HEK293T (cell line): ENCODE data around the gene KLC3.

ENCODE experiments used
- CTCF ChIA-PET: fragments of 350-600 bp; formaldehyde crosslinking; extraction: SDS; loops from one replicate; lab custom pipeline; 2021; ENCODE audit warnings: antibody characterized with exemption, inconsistent platforms; lab: Yijun Ruan, JAX
- POLR2A ChIA-PET: fragments of 350-600 bp; formaldehyde crosslinking; extraction: SDS; loops from one replicate; lab custom pipeline; 2020; ENCODE audit warnings: antibody characterized with exemption, inconsistent platforms; lab: Yijun Ruan, JAX
- DNase-seq: peaks from one replicate; pipeline ENCODE4 v3.0.0; 2012; ENCODE audit warnings: mixed read lengths; ENCODE audit errors: extremely low spot score
- ARNT ChIP-seq: fragments of 450-650 bp; IDR thresholded peaks from 2 replicates; pipeline ENCODE4 v1.6.1; 2017; ENCODE audit warnings: mild to moderate bottlenecking
- BHLHE40 ChIP-seq: fragments of 450-650 bp; IDR thresholded peaks from 2 replicates; pipeline ENCODE4 v1.6.1; 2016; ENCODE audit warnings: mild to moderate bottlenecking, moderate library complexity, borderline replicate concordance
- CTBP1 ChIP-seq: fragments of 450-650 bp; IDR thresholded peaks from 2 replicates; pipeline ENCODE4 v1.6.1; 2016; ENCODE audit warnings: borderline replicate concordance
- ELF4 ChIP-seq: fragments of 450-650 bp; IDR thresholded peaks from 2 replicates; pipeline ENCODE4 v1.6.1; 2017; ENCODE audit warnings: antibody characterized with exemption
- FOXA1 ChIP-seq: fragments of 450-650 bp; IDR thresholded peaks from 2 replicates; pipeline ENCODE4 v1.6.1; 2016; ENCODE audit warnings: mild to moderate bottlenecking
- FOXK2 ChIP-seq: fragments of 450-650 bp; IDR thresholded peaks from 2 replicates; pipeline ENCODE4 v1.6.1; 2016; ENCODE audit warnings: mild to moderate bottlenecking
- FOXM1 ChIP-seq: fragments of 450-650 bp; IDR thresholded peaks from 2 replicates; pipeline ENCODE4 v1.6.1; 2017; ENCODE audit warnings: mild to moderate bottlenecking, borderline replicate concordance
- HDGF ChIP-seq: fragments of 450-650 bp; IDR thresholded peaks from 2 replicates; pipeline ENCODE4 v1.6.1; 2017; ENCODE audit warnings: antibody characterized with exemption, borderline replicate concordance
- L3MBTL2 ChIP-seq: fragments of 450-650 bp; conservative IDR thresholded peaks from 2 replicates; pipeline ENCODE4 v1.6.1; 2016; ENCODE audit warnings: mild to moderate bottlenecking
- LEF1 ChIP-seq: fragments of 450-650 bp; IDR thresholded peaks from 2 replicates; pipeline ENCODE4 v1.6.1; 2017; ENCODE audit warnings: mild to moderate bottlenecking, borderline replicate concordance
- NFRKB ChIP-seq: fragments of 450-650 bp; IDR thresholded peaks from 2 replicates; pipeline ENCODE4 v1.6.1; 2016; ENCODE audit warnings: mild to moderate bottlenecking, moderate library complexity
- PKNOX1 ChIP-seq: fragments of 450-650 bp; IDR thresholded peaks from 2 replicates; pipeline ENCODE4 v1.6.1; 2016
- SP1 ChIP-seq: fragments of 450-650 bp; IDR thresholded peaks from 2 replicates; pipeline ENCODE4 v1.6.1; 2017
- SUZ12 ChIP-seq: fragments of 450-650 bp; IDR thresholded peaks from 2 replicates; pipeline ENCODE4 v1.6.1; 2016; ENCODE audit warnings: mild to moderate bottlenecking
- TARDBP ChIP-seq: fragments of 450-650 bp; IDR thresholded peaks from 2 replicates; pipeline ENCODE4 v1.6.1; 2016
- ZNF384 ChIP-seq: fragments of 450-650 bp; IDR thresholded peaks from 2 replicates; pipeline ENCODE4 v1.6.1; 2016

The KLC3 gene

GRCh38 chr19:45299719-45300118 is 40.8 kb upstream of the KLC3 start:
- ChIA-PET CTCF (no interaction called here), POLR2A (interaction anchor here (1.3 to 1.5 kb wide), 4 partner anchors 11 to 122 kb away, joined by 4 to 10 read pairs (median 7); partner anchors contain the start of gene TRAPPC6A)
- no peak for DNase-seq
- no peak for TF ChIP-seq LEF1
- no peak for TF ChIP-seq FOXA1
- no peak for TF ChIP-seq CTBP1
- no peak for TF ChIP-seq ELF4
- no peak for TF ChIP-seq NFRKB
- no peak for TF ChIP-seq SUZ12
- no peak for TF ChIP-seq PKNOX1
- TF ChIP-seq L3MBTL2, result no peak

GRCh38 chr19:45302416-45302815 is 38.1 kb upstream of the KLC3 start:
- CTCF ChIA-PET, result no interaction called here
- POLR2A ChIA-PET, result no interaction called here
- no peak for TF ChIP-seq ZNF384
- TF ChIP-seq NFRKB, result no peak
- no peak for TF ChIP-seq FOXM1
- TF ChIP-seq TARDBP, result no peak
- TF ChIP-seq L3MBTL2, result no peak
- TF ChIP-seq ELF4, result no peak
- no peak for TF ChIP-seq SP1
- TF ChIP-seq BHLHE40, result no peak
- no peak for TF ChIP-seq SUZ12
- TF ChIP-seq PKNOX1, result no peak
- no peak for TF ChIP-seq ARNT
- DNase-seq, result no peak

- CTCF ChIA-PET, result no interaction called here
- no peak for TF ChIP-seq SUZ12
- POLR2A ChIA-PET, result interaction anchor here (1.3 kb wide), 1 partner anchor 23 kb away, joined by 3 read pairs; no protein-coding TSS in a partner anchor
- DNase-seq, result no peak
These were observed 37.1 kb upstream of the KLC3 start for GRCh38 chr19:45303269-45304060.

DNA sequence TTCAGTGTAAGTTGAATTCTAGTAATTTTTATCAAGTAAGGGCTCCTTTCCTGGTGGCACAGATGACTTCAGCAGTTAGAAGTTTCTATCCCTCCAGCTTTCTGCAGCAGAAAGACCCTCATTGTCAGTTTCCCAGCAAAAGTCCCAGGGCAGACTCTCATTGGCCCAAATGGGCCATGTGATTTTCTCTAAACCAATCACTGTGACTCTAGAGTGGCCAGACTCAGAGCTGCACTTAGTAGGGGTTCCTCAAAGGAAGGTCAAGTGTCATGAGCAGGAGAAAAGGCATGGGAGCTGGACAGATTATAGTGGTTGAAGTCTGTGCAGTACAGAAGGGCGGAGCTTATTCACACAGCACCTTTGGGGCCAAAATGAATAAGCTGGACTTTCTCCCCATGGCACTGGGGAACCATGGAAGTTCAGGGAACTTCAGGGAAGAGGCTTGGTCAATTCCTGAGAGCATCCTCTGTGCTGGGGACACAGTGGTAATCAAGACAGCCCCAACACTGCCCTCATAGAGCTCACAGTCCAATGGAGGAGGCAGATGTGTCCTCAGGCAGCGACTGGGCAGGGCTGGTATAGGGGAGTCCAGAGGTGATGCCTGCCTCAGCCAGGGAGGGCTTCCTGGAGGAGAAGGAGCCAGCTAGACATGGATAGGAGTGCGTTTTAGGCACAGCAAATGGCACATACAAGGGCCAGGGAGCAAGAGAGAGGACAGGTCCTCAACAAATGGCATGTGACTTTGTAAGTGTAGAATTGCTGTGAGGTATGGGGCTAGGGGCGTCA is 36.2 kb upstream of the KLC3 start:
- CTCF ChIA-PET, result no interaction called here
- POLR2A ChIA-PET, result interaction anchor here (1.3 kb wide), 1 partner anchor 22 kb away, joined by 3 read pairs; no protein-coding TSS in a partner anchor
- no peak for TF ChIP-seq ZNF384
- TF ChIP-seq FOXA1, result no peak
- TF ChIP-seq FOXK2, result no peak
- no peak for TF ChIP-seq BHLHE40
- no peak for DNase-seq

DNA sequence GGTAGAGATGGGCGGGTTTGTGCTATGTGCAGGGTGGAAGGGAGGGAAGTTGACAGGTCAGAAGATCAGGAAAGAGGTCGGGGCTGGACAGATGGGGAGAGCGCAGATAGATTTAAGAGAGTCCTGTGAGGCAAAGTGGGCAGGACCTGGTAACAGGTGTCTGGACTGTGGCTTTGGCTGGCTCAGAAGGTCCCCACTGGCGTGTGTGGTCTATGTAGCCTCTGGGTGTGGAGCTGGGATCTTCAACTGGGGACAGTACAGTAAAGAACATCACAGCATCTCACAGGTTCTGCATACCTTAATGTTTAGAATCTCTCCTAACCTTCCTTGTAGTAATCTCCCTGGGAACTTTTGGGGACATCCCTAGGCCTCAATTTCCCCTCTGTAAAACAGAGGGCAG is 35.5 kb upstream of the KLC3 start:
- ChIA-PET POLR2A (interaction anchor here (1.3 kb wide), 1 partner anchor 21 kb away, joined by 3 read pairs; no protein-coding TSS in a partner anchor), CTCF (no interaction called here)
- DNase-seq, result no peak
- no peak for TF ChIP-seq BHLHE40
- TF ChIP-seq FOXK2, result no peak
- no peak for TF ChIP-seq HDGF
- TF ChIP-seq PKNOX1, result no peak
- TF ChIP-seq ARNT, result no peak
- TF ChIP-seq CTBP1, result no peak
- no peak for TF ChIP-seq FOXA1
- no peak for TF ChIP-seq ZNF384
- no peak for TF ChIP-seq TARDBP

DNA sequence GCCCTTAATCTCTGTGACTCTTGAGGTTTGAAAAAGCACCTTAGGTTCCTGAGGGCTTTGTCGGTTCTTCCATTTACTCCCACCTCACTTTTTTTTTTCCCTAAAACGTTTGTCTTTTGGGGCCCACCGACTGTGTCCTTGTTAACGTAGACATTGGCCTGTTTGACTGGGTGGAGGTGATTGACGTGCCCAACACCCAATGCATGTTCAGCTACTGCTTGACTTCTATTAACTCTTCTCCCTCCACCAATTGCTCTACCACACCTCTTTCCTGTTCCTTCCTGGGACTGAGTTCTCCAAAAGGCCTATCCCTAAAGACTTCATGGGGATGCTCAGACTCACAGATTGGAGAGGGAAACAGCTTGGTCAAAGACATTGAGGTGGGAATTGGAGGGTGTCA is 35.1 kb upstream of the KLC3 start:
- TF ChIP-seq FOXA1 (no peak), PKNOX1 (peak; percentile 95)
- DNase-seq, result no peak
- CTCF ChIA-PET, result no interaction called here
- POLR2A ChIA-PET, result no interaction called here
